ENCODE results near the gene BRIP1. TPM values are rescaled to one million over a fixed set of nuclear protein-coding genes. Genes with fewer than 3 reads are reported as not detected.

Gene BRIP1
- total and polyA plus RNA-seq, 9 of the 15 experiments (the other 6 are each of a cell fraction or from before 2014, with no cell fraction given), result 2.4 to 17.5 (median 11.2) TPM

DNA sequence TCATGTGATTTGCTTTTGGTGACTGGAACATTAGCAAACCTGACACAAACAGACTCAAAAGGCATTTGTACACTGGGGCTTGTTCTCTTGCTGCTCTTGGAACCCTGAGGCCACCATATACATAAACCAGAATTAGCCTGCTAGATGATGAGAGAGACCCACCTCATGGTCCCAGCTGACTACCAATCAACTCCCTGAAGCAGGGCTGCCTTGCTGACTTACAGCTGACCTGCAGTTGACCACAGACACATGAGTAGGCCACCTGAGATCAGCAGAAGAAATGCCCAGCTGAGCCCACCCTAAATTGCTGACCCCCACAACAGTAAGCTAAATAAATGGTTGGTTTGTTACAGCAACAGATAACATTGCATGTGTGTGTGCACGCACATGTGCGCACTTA, 28.7 kb downstream of the BRIP1 start (continued):
- TF ChIP-seq, protein P1, sequence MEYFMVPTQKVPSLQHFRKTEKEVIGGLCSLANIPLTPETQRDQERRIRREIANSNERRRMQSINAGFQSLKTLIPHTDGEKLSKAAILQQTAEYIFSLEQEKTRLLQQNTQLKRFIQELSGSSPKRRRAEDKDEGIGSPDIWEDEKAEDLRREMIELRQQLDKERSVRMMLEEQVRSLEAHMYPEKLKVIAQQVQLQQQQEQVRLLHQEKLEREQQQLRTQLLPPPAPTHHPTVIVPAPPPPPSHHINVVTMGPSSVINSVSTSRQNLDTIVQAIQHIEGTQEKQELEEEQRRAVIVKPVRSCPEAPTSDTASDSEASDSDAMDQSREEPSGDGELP (CRISPR knock-in tag; IDR thresholded peaks at IDR 0.05; ENCODE audit: borderline replicate concordance), result no peak
- TF ChIP-seq MYBL2 (IDR thresholded peaks at IDR 0.05; ENCODE audit: low read depth) (no peak), MYBL2 (CRISPR knock-in tag; IDR thresholded peaks at IDR 0.05; ENCODE audit: borderline replicate concordance) (no peak)

DNA sequence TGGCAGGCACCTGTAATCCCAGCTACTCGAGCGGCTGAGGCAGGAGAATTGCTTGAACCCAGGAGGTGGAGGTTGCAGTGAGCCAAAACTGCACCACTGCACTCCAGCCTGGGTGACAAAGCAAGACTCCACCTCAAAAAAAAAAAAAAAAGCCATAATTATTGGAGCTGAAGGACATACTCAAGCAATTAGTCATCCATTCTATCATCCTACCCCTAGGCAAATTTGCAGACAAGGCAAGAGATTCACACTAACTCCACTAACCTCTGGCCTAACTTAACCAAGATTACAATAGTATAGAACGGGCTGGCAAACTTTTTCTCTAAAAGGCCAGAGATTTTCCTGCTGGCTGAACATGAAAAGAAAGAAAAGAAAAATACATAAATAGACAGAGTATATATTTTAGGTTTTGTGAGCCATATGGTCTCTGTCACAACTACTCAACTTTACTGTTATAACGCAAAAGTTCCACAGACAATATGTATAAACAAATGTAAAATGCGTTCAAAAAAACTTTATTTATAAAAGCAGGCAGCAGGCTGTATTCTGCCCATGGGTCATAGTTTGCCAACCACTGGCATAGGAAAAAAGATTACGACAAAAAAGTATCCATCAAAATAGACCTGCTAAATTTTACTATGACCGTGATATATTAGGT, 29.7 kb downstream of the BRIP1 start:
- ChIA-PET CTCF (ENCODE audit: low intra/inter-chr PET ratio) (no interaction called here), POLR2A (interaction anchor here (0.6 to 1.7 kb wide), 3 partner anchors 12 to 193 kb away, joined by 3 to 5 read pairs (median 4); no protein-coding TSS in a partner anchor)
- no peaks in the 10 kb centered on the region for H3K27me3 ChIP-seq (ENCODE audit: control insufficient read depth in 2 of 2, insufficient read depth in 2 of 2, low read length in 2 of 2)
- H3K36me3 ChIP-seq (ENCODE audit: control insufficient read depth, insufficient read depth, low read length), result peaks cover 8% of the 10 kb centered on the region; the same call in 1 of the 3 replicates
- H3K4me1 ChIP-seq (replicated peaks in 1 of 2; ENCODE audit: control insufficient read depth in 2 of 2, insufficient read depth in 2 of 2, low read length in 2 of 2), result no peaks in the 10 kb centered on the region
- no peak overlapping the region for H3K27ac ChIP-seq (ENCODE audit: extremely low read depth, low read depth, low read length)
- ATAC-seq (no peak), DNase-seq (ENCODE audit: extremely low read depth in 1 of 4, low spot score in 3 of 4) (no peak), FAIRE-seq (no peak)
- in situ Hi-C loops (cut with MboI), result no loop called here
- H3K9me1 ChIP-seq (ENCODE audit: control insufficient read depth, insufficient read depth, low read length), result no peaks in the 10 kb centered on the region
- H3K4me3 ChIP-seq, result no peak overlapping the region
- no peak overlapping the region for H3K4me2 ChIP-seq (ENCODE audit: insufficient read depth, low read length)
- BruUV-seq (replicated peaks), result no TSS peak
- no peak overlapping the region for H3K9ac ChIP-seq (ENCODE audit: insufficient read depth in 1 of 2, low read depth in 2 of 2, low read length in 2 of 2)
- H4K20me1 ChIP-seq (replicated peaks; ENCODE audit: control insufficient read depth, insufficient read depth, low read length), result no peaks in the 10 kb centered on the region
- no peaks in the 10 kb centered on the region for H3K79me2 ChIP-seq (ENCODE audit: control insufficient read depth, insufficient read depth, low read length)
- H3K9me3 ChIP-seq (replicated peaks; ENCODE audit: control insufficient read depth, insufficient read depth, low read depth, low read length), result no peaks in the 10 kb centered on the region
- intact Hi-C loops (cut with micrococcal nuclease), result loop anchor here (10.0 kb wide), 2 partner anchors 271 to 419 kb away; no protein-coding TSS in a partner anchor
- WGBS (ENCODE audit: insufficient coverage, low coverage, missing lambda C conversion rate), result 86% methylated on average over 7 of the region's 7 CpGs
- H2AFZ ChIP-seq (ENCODE audit: low read depth, low read length), result no peak overlapping the region
- TF ChIP-seq ZNF354B (CRISPR knock-in tag; IDR thresholded peaks at IDR 0.05) (no peak), CBX3 (IDR thresholded peaks at IDR 0.05; ENCODE audit: borderline replicate concordance in 1 of 2, low read length in 2 of 2) (no peak), HDAC1 (IDR thresholded peaks at IDR 0.05) (no peak), SIRT6 (IDR thresholded peaks at IDR 0.05; ENCODE audit: low read depth, low read length) (no peak), RCOR1 (IDR thresholded peaks at IDR 0.05; ENCODE audit: borderline replicate concordance in 1 of 2, low read depth in 2 of 2, low read length in 2 of 2) (no peak)
- TF ChIP-seq, protein P2, sequence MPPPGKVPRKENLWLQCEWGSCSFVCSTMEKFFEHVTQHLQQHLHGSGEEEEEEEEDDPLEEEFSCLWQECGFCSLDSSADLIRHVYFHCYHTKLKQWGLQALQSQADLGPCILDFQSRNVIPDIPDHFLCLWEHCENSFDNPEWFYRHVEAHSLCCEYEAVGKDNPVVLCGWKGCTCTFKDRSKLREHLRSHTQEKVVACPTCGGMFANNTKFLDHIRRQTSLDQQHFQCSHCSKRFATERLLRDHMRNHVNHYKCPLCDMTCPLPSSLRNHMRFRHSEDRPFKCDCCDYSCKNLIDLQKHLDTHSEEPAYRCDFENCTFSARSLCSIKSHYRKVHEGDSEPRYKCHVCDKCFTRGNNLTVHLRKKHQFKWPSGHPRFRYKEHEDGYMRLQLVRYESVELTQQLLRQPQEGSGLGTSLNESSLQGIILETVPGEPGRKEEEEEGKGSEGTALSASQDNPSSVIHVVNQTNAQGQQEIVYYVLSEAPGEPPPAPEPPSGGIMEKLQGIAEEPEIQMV (tag; conservative IDR thresholded peaks at IDR 0.05; ENCODE audit: low read depth), result no peak
- TF ChIP-seq, protein P3, sequence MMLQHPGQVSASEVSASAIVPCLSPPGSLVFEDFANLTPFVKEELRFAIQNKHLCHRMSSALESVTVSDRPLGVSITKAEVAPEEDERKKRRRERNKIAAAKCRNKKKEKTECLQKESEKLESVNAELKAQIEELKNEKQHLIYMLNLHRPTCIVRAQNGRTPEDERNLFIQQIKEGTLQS (IDR thresholded peaks at IDR 0.05), result no peak
- TF ChIP-seq, protein P3 (CRISPR knock-in tag; conservative IDR thresholded peaks at IDR 0.05), result no peak
